AG09309 (cell line): ENCODE measurements around the gene ELF4.
A peak's percentile ranks its signal among the peaks of the same experiment; 100 is the strongest.

Experiments used
- DNase-seq: peaks from one replicate; pipeline ENCODE4 v3.0.0-alpha.2; 2010; ENCODE audit warnings: low read depth
- H3K4me3 ChIP-seq: 2 replicates; pipeline ENCODE4 v1.5.1; 2011; ENCODE audit warnings: mild to moderate bottlenecking, low read depth, low read length, moderate library complexity; ENCODE audit not compliant: control insufficient read depth
- TF ChIP-seq, protein P1 (sequence below): IDR thresholded peaks from 2 replicates; pipeline ENCODE4 v1.5.1; 2011; ENCODE audit warnings: mild to moderate bottlenecking, low read depth, low read length, inconsistent platforms; ENCODE audit not compliant: insufficient read depth, control insufficient read depth; ENCODE audit errors: missing control alignments

ELF4 gene

GRCh38 chrX:130058652-130059051 is 51.6 kb downstream of the ELF4 start:
- DNase-seq, result no peak
- no peak overlapping the region for H3K4me3 ChIP-seq
- TF ChIP-seq, protein P1, sequence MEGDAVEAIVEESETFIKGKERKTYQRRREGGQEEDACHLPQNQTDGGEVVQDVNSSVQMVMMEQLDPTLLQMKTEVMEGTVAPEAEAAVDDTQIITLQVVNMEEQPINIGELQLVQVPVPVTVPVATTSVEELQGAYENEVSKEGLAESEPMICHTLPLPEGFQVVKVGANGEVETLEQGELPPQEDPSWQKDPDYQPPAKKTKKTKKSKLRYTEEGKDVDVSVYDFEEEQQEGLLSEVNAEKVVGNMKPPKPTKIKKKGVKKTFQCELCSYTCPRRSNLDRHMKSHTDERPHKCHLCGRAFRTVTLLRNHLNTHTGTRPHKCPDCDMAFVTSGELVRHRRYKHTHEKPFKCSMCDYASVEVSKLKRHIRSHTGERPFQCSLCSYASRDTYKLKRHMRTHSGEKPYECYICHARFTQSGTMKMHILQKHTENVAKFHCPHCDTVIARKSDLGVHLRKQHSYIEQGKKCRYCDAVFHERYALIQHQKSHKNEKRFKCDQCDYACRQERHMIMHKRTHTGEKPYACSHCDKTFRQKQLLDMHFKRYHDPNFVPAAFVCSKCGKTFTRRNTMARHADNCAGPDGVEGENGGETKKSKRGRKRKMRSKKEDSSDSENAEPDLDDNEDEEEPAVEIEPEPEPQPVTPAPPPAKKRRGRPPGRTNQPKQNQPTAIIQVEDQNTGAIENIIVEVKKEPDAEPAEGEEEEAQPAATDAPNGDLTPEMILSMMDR, result no peak

DNA sequence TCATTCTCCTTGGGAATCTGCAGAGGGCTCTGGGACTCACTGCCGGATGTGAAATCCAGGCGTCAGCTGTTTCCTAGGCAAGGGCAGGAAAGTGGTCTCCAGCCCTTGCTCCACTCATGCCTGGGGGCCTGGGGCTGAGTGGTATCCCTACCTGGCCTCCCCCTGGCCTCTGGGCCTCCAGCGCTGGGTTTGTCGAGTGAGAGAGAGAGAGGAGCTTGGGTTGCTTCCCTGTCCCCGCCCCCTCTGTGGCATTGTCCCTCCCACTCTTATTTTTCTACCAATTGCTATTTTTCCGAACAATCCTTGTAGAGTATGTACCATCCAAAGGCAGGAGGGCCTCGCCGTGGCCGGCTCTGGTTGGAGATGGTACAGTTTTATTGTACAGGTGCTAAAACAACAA is 53.1 kb downstream of the ELF4 start:
- no peak for DNase-seq

GRCh38 chrX:130055899-130056298 is 54.4 kb downstream of the ELF4 start:
- no peak overlapping the region for H3K4me3 ChIP-seq
- TF ChIP-seq, protein P1, result no peak
- DNase-seq, result no peak

More for the DNA sequence above, 53.1 kb downstream of the ELF4 start:
- TF ChIP-seq, protein P1, result no peak
- H3K4me3 ChIP-seq, result no peak overlapping the region

GRCh38 chrX:130055103-130055502 is 55.2 kb downstream of the ELF4 start:
- DNase-seq, result peak; percentile 7
- TF ChIP-seq, protein P1, result peak; percentile 9
- H3K4me3 ChIP-seq, result no peak overlapping the region

DNA sequence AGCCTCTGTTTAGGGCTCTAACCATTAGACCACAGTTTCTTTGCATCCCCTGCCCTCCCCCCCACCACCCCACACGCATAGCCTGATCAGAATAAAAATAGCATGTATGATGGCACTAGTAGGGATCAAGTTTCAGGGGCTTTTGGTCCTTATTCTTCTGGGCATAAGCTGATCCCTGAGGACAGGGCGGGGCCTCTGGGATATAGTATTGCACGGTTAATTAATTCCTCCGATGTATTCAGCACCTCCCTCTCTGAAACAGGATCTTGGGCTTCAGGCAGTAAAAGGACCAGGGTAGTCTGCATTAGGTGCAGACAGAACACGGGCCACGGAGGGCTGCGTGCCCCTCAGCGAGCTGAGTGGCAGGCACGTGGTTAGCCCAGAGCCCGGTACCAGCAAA is 57.1 kb downstream of the ELF4 start:
- TF ChIP-seq, protein P1, result no peak
- no peak for DNase-seq
- no peak overlapping the region for H3K4me3 ChIP-seq

GRCh38 chrX:130051176-130051845 is 59.0 kb downstream of the ELF4 start:
- TF ChIP-seq, protein P1, result no peak
- no peak overlapping the region for H3K4me3 ChIP-seq
- DNase-seq, result no peak
